GM21367 (cell line): ENCODE measurements around the gene SOCS7.
A peak's percentile ranks its signal among the peaks of the same experiment; 100 is the strongest.

Experiments used
- ATAC-seq: cut with Tn5 transposase; IDR thresholded peaks from one replicate; pipeline ENCODE4 v1.9.1; 2021; ENCODE audit not compliant: unreplicated experiment

The SOCS7 gene

DNA sequence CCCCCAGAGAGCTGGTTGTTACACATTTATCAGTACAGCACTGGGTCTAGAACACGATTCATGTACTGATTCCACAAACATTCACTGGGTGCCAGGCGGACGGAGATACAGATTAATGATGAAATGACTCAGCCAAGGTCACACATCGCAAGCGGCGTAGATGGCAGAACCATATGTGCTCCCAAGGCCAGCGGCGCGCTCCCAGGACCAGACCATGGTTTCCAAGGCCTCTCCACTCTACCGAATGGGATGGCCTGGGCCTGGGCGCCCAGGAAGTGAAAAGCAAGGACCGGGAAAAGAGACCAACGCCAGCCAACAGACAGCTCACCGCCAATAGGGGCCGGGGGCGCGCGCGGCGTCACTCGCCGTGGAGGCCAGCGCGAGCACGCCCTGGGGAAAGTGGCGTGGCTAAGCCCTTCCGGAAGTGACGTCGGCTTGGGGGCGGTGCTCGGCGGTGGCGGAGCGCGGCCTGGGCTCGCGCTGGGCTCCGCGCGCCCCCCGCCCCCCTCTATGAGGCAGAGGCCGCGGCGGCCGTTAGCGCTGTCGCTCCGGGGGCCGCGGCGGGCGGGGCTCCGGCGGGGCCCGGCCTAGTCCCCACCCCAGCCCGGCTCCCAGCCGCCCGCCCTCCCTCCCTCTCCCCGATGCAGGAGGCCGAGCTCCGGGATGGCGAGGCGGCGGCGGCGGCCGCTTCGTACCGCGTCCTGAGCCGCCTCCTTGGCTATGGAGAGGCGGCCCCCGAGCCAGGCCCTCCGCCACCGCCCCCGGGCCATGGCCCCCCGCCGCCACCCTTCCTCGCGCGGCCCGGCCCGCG is at the start of gene SOCS7:
TSS of gene SOCS7 (plus strand) at position 433 of the 811 bp plus-strand sequence. CDS start at position 642, 209 bp downstream.
- ATAC-seq: peak; percentile 79

DNA sequence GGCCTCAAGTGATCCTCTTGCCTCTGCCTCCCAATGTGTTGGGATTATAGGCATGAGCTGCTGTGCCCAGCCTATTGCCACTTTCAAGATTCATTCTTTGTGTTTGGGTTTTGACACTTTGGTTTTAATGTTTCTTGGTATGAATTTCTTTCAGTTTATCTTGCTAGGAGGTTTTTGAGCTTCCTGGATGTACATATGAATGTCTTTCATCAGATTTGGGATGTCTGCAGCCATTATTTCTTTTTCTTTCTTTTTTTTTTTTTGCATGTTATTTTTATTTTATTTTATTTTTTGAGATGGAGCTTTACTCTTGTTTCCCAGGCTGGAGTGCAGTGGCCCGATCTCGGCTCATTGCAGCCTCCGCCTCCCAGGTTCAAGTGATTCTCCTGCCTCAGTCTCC is 36.1 kb upstream of the SOCS7 start:
- ATAC-seq: no peak

GRCh38 chr17:38317081-38317480 is 34.6 kb upstream of the SOCS7 start:
- no peak for ATAC-seq

- no peak for ATAC-seq
These were observed 31.2 kb upstream of the SOCS7 start for GRCh38 chr17:38320482-38320881.

- no peak for ATAC-seq
These were observed 29.4 kb upstream of the SOCS7 start for GRCh38 chr17:38322156-38322779.

DNA sequence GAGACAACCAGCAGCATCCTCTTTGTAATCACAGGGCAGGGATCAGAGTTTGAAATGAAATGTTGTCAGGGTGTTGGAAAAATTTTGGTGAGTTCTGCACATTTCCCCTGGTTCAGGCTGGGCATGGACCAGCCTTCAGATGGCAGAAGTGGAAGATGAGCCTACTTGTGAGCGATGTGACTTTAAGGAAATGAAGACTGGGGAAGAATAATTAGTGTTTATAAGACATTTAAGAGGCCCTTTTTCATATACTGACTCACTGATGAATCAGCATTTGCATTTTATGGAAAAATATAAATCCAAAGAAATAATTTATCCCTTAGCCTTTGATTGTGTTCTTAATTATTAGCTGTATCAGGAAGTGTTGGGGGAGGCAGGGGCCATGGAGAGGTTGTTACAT is 28.7 kb upstream of the SOCS7 start:
- no peak for ATAC-seq

DNA sequence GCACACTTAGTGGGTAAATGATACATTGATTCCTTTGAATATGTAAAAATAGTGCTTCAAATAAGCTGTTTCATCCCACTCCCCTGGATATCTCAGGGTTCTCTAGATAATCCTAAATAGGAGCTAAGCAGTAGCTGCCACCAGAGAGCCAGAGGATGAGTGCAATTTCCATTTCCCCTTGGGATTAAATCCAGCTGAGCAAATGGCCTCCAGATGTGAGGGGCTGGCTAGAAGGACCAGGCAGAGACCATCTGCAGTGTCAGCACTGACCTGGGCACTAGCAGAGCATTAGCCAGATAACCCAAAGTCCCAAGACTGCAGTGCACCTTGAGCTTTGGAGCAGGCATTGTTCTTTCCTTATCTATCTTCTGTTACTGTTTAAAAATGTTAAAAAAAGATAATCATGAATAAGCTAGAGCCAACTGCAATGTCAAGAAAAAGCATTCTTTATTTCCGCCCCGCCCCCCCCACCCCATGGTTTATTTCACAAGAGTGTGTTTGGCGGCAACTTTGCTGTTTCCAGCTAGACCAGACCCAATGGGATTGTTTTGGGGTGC is 27.4 kb upstream of the SOCS7 start:
- ATAC-seq: no peak

GRCh38 chr17:38324772-38325171 is 26.9 kb upstream of the SOCS7 start:
- ATAC-seq: no peak

GRCh38 chr17:38325221-38325851 is 26.3 kb upstream of the SOCS7 start:
- ATAC-seq: no peak

DNA sequence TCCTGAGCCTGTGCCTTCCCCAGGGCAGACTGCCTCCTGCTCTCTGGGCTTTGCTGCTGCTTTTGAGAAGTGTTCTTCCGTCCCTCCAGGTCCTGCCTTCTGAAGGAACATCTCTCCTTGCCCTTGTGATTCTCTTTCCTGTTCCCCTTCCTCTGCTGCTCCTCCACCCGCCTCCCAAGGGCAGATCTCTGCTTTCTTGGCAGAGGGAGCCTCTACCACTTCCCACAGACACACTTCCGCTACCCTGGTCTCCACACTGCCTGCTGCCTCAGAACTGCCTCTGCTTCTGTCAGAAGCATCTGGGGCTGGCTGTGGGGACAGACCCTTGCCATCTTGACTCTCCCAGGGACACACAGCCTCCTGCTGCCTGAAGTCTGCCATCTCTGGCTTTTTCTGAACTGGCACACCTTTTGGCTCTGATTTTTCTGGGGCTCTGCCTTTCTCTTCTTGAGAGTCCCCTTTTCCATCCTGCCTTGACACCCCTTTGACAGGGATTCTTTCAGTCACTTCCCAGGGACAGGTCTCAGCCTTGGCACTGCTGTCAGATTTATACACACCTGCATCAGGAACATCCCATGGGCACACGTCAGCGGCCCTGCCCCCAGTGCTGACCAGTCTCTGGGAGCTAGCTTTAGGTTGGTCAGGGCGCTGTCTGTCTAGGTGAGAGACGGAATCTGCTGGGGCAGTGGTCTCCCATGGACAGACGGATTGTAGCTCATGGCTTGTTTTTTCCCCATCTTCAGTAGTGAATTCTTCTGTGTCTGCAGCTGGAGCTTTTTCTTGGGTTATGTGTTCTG is 24.4 kb upstream of the SOCS7 start:
- no peak for ATAC-seq

- no peak for ATAC-seq
These were observed 23.7 kb upstream of the SOCS7 start for GRCh38 chr17:38327936-38328335.

DNA sequence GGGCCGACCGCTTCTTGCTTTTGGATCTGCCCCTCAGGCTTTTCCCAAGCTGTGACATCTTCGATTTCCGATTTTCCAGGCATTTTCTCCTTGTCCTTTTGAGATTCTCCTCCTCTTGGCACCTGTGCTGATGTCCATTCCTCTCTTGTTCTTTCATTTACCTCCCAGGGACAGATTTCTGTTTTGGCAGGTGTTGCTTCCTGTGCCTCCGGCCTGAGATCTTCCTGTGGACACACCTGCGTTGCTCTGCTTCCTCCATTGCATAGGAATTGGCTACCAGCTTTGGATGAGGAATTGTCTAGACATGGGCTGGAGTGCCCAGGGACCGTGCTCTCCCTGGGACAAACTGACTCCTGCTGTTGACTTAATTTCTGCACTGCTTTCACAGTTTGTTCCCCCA is 23.0 kb upstream of the SOCS7 start:
- no peak for ATAC-seq

- ATAC-seq: no peak
These were observed 22.4 kb upstream of the SOCS7 start for GRCh38 chr17:38329284-38329683.

DNA sequence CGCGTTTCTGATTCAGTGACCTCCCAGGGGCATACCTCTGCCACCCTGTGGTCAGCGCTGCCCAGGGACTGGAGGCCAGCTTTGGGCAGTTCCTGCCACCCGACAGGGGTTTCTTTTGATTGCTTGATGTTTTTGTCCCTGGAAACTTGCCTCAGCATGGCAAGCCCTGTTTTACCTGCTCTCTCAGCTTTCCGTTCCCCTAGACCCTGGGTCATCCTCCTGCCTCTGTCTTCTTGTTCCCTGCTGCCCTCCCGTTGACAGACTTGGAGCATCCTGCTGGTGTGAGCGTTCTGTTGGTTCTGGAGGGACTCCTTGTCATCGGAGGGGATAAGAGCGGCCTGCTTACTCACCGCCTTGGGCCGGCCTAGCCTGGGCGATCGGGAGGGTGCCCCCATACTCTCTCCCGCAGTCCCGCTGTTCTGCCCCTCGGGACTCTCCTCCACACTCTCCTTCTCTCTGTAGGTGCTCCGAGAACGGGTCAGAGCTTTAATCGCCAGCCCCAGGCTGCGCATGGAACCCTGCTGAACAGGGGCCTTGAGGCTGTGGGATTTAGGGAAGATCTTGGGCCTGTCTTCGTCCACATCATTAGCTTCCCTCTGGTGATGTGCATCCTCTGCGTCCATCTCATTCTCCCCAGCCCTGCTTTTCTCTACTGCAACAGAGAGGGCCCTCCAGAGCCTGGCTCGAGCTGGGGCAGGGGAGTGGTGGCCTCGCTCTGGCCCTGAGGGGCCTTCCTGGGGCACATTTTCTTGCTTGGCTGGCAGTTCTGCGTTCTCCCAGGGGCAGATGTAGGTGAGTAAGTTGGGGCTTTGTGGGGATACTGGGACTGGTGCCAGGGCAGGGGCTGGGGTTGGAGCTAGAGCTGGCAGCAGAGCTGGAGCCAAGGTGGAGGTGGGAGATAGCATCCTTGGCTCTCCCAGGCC is 21.6 kb upstream of the SOCS7 start:
- ATAC-seq: no peak

DNA sequence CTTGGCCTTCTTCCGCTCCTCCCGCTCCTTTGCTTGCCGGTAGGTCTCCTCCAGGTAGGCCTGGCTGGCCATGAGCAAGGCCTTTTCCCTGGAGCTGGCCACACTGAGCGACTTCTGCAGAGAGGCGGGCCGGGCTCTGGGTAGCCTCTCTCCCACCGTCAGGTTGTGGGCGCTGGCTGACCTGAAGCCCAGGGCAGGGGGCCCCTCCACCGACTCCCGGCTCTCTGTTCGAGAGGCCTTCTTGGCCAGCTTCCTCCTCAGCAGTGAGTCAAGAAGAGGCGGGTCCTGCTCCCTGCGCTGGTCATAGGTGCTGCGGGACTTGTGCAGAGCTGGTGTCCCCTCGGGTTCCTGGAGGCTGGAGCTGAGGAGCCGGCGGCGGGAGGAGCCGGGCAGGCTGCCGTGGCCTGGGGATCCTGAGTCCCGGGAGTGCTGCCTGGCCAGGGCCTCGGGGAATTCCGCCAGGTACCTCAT is 20.7 kb upstream of the SOCS7 start:
- ATAC-seq: no peak

DNA sequence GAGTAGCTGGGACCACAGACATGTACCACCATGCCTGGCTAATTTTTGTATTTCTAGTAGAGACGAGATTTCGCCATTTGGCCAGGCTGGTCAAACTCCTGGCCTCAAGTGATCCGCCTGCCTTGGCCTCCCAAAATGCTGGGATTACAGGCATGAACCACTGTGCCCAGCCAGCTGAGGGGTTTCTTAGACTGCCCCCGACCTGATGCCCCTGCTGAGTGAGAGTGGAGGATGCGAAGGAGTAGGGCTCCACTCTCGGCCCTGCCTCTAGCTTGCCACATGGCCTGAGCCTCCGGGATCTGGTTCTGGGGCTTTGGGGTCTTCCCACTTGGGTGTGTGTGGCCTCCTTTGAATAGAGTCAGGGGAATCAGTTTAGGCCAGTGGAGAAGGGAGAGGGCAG is 18.9 kb upstream of the SOCS7 start:
- no peak for ATAC-seq

GRCh38 chr17:38333635-38334295 is 17.9 kb upstream of the SOCS7 start:
- ATAC-seq: no peak

- ATAC-seq: no peak
These were observed 16.9 kb upstream of the SOCS7 start for GRCh38 chr17:38334480-38335364.
